Measurements from ENCODE around the gene RAPGEF3. TPM values are rescaled to one million over a fixed set of nuclear protein-coding genes. Genes with fewer than 3 reads are reported as not detected.

The RAPGEF3 gene
- total and polyA plus RNA-seq, 2 donors from 2014 or later, result 84.3 to 179 TPM

DNA sequence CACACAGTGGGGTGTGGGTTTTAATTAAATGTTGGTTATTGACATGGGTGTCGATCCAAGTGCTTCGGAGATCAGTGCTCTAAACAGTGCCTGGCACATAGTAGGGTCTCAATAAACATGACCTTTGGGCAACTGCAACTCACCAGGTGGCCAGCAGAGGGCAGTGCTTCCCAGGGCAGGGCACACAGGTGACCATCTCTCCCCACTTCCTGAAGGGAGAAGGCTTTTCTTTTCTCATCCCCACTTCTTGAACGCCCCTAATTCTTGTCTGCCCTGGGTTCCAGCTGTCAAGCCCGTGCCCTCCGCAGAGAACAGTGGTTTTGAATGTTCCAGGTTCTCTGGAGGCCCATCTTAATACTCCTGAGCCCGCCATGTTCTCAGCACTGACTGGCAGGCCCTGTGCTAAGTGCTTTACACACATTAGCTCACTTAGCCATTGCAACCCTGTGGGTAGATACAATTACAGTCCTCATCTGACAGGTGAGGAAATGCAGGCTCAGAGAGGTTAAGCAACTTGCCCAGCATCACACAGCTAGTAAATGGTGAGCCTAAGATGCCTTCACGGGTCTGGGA lies 16.3 kb downstream of the RAPGEF3 start:
- peaks cover 0 to 8% (median 0%) of the 10 kb centered on the region in 3 donors for H3K4me1 ChIP-seq (ENCODE audit: control insufficient read depth in 2 of 3, insufficient read depth in 2 of 3, low read depth in 1 of 3, low read length in 3 of 3)
- intact Hi-C loops (cut with DNase I), result no loop called here
- H3K4me3 ChIP-seq (ENCODE audit: low read length in 3 of 3), result no peak overlapping the region
- peaks cover 2 to 9% (median 3%) of the 10 kb centered on the region in 3 donors for H3K36me3 ChIP-seq (ENCODE audit: control insufficient read depth in 2 of 3, insufficient read depth in 3 of 3, low read length in 3 of 3)
- no peaks in the 10 kb centered on the region for H3K9me3 ChIP-seq (ENCODE audit: control insufficient read depth in 2 of 3, insufficient read depth in 1 of 3, low read length in 3 of 3)
- TF ChIP-seq, protein P1, sequence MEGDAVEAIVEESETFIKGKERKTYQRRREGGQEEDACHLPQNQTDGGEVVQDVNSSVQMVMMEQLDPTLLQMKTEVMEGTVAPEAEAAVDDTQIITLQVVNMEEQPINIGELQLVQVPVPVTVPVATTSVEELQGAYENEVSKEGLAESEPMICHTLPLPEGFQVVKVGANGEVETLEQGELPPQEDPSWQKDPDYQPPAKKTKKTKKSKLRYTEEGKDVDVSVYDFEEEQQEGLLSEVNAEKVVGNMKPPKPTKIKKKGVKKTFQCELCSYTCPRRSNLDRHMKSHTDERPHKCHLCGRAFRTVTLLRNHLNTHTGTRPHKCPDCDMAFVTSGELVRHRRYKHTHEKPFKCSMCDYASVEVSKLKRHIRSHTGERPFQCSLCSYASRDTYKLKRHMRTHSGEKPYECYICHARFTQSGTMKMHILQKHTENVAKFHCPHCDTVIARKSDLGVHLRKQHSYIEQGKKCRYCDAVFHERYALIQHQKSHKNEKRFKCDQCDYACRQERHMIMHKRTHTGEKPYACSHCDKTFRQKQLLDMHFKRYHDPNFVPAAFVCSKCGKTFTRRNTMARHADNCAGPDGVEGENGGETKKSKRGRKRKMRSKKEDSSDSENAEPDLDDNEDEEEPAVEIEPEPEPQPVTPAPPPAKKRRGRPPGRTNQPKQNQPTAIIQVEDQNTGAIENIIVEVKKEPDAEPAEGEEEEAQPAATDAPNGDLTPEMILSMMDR (IDR thresholded peaks at IDR 0.05; ENCODE audit: borderline replicate concordance, extremely low read depth, insufficient read depth), result peak; percentile 93
- no peak for FAIRE-seq
- H3K27ac ChIP-seq (ENCODE audit: low read depth in 2 of 2, low read length in 2 of 2), result no peak overlapping the region
- no peak overlapping the region for H3K9ac ChIP-seq (ENCODE audit: low read length in 3 of 3)
- H3K27me3 ChIP-seq (ENCODE audit: control insufficient read depth, insufficient read depth, low read length), result no peaks in the 10 kb centered on the region
- DNase-seq, result peak in 2 of 5 donors; percentile 48 to 76

DNA sequence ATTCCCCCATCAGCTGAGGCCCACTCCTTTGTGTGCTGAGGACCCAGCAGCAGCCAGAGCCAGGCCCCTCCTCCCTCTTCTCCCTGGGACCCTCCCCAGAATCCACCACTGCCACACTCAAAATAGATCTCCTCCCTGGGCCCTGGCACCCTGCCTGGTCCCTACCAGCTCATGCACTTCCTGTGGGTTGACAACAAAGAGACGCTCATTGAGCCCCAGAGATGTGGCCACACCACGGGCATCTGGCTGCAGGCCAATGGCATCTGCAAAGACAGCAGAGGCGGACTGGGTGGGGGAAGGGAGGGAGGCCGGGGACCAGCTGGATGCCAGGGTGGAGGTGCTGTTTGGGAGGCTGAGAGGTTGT lies 17.4 kb downstream of the RAPGEF3 start:
- no peaks in the 10 kb centered on the region for H3K27me3 ChIP-seq (ENCODE audit: control insufficient read depth, insufficient read depth, low read length)
- intact Hi-C loops (cut with DNase I), result no loop called here
- H3K4me1 ChIP-seq (ENCODE audit: control insufficient read depth in 2 of 3, insufficient read depth in 2 of 3, low read depth in 1 of 3, low read length in 3 of 3), result peaks cover 0 to 19% (median under 1%) of the 10 kb centered on the region in 3 donors

DNA sequence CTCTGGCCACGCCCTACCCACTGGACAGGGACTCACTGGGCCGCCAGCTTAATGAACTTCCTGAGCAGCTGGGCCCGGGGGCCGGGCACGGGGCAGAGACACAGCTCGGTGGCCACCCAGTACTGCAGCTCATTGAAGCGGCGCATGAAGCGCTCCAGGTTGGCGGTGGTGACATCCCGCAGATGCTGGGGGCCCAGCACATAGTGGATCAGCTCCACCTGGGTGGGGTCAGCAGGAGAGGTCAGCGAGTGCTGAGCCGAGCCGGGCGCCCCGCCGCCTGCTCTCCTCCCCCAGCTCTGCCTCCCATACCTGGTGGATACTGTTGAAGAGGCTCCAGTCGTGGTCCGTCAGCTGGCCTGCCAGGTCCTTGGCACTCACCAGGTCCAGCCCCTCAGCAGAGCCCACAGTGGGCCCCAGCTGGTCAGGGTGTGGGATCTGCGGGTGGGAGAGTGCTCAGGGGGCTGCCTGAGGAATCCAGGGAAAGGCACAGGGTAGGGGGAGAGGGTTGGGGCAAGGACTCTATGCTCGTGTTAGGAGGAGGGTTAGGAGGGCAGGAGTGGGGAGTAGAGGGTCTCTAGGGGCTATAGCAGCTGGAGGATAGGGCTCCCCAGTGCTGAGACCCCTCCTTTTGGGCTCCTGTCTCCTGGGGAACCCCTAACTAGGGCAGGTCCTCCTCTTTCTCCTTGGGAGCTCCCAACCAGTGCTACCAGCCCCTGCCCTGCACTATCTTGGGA lies 17.9 kb downstream of the RAPGEF3 start:
- no peaks in the 10 kb centered on the region for H3K9me3 ChIP-seq (ENCODE audit: control insufficient read depth in 2 of 3, insufficient read depth in 1 of 3, low read length in 3 of 3)
- peaks cover 2 to 12% (median 3%) of the 10 kb centered on the region in 3 donors for H3K36me3 ChIP-seq (ENCODE audit: control insufficient read depth in 2 of 3, insufficient read depth in 3 of 3, low read length in 3 of 3)
- H3K9ac ChIP-seq (ENCODE audit: low read length in 3 of 3), result no peak overlapping the region
- FAIRE-seq (no peak), DNase-seq (peak; percentile 67 to 85 (median 79))
- intact Hi-C loops (cut with DNase I), result no loop called here
- H3K27me3 ChIP-seq (ENCODE audit: control insufficient read depth, insufficient read depth, low read length), result no peaks in the 10 kb centered on the region
- TF ChIP-seq, protein P1 (IDR thresholded peaks at IDR 0.05; ENCODE audit: borderline replicate concordance, extremely low read depth, insufficient read depth), result no peak
- peaks cover 0 to 24% (median 6%) of the 10 kb centered on the region in 3 donors for H3K4me1 ChIP-seq (ENCODE audit: control insufficient read depth in 2 of 3, insufficient read depth in 2 of 3, low read depth in 1 of 3, low read length in 3 of 3)
- H3K27ac ChIP-seq (ENCODE audit: low read depth in 2 of 2, low read length in 2 of 2), result no peak overlapping the region
- no peak overlapping the region for H3K4me3 ChIP-seq (ENCODE audit: low read length in 3 of 3)

More for the DNA sequence above, 17.4 kb downstream of the RAPGEF3 start:
- H3K9ac ChIP-seq (ENCODE audit: low read length in 3 of 3), result no peak overlapping the region
- TF ChIP-seq, protein P1 (IDR thresholded peaks at IDR 0.05; ENCODE audit: borderline replicate concordance, extremely low read depth, insufficient read depth), result no peak
- no peak overlapping the region for H3K27ac ChIP-seq (ENCODE audit: low read depth in 2 of 2, low read length in 2 of 2)
- H3K4me3 ChIP-seq (ENCODE audit: low read length in 3 of 3), result no peak overlapping the region
- DNase-seq (peak in 2 of 5 donors; percentile 77 to 93), FAIRE-seq (no peak)
- H3K9me3 ChIP-seq (ENCODE audit: control insufficient read depth in 2 of 3, insufficient read depth in 1 of 3, low read length in 3 of 3), result no peaks in the 10 kb centered on the region
- peaks cover 2 to 9% (median 3%) of the 10 kb centered on the region in 3 donors for H3K36me3 ChIP-seq (ENCODE audit: control insufficient read depth in 2 of 3, insufficient read depth in 3 of 3, low read length in 3 of 3)

Measured in kidney (tissue), 14 donors.